SK-N-SH (cell line): ENCODE results near the gene SGSM2.
A peak's percentile ranks its signal among the peaks of the same experiment; 100 is the strongest.

ENCODE experiments used
- CHD2 ChIP-seq: fragments of 150-350 bp; IDR thresholded peaks from 2 replicates; pipeline ENCODE4 v1.6.1; 2018; ENCODE audit warnings: low read length; ENCODE audit not compliant: partially characterized antibody
- EP300 ChIP-seq, 2 experiments: IDR thresholded peaks; 2 replicates each; pipeline versions ENCODE4 v1.4.0 to v1.6.1; 2012; ENCODE audit warnings: borderline replicate concordance in 1 of 2, low read depth in 1 of 2, low read length in 1 of 2
- JUND ChIP-seq: IDR thresholded peaks from 2 replicates; pipeline ENCODE4 v1.4.0; 2012
- NRF1 ChIP-seq: IDR thresholded peaks from 2 replicates; pipeline ENCODE4 v1.6.1; 2012; ENCODE audit warnings: low read depth, mild to moderate bottlenecking, low read length
- POLR2AphosphoS5 ChIP-seq: IDR thresholded peaks from 2 replicates; pipeline ENCODE4 v1.6.1; 2012; ENCODE audit warnings: low read depth, low read length
- REST ChIP-seq: IDR thresholded peaks from 2 replicates; pipeline ENCODE4 v1.6.1; 2012; ENCODE audit warnings: mild to moderate bottlenecking, low read depth, low read length, moderate library complexity
- RFX5 ChIP-seq: IDR thresholded peaks from 2 replicates; pipeline ENCODE4 v1.6.1; 2012; ENCODE audit warnings: mild to moderate bottlenecking, improper control_type of control experiment, low read length
- SIN3A ChIP-seq: IDR thresholded peaks from 2 replicates; pipeline ENCODE4 v1.6.1; 2012; ENCODE audit warnings: low read depth, mild to moderate bottlenecking, low read length, moderate library complexity, borderline replicate concordance
- SMC3 ChIP-seq: IDR thresholded peaks from 2 replicates; pipeline ENCODE4 v1.6.1; 2012; ENCODE audit warnings: low read depth, low read length, improper control_type of control experiment
- TCF12 ChIP-seq: IDR thresholded peaks from 2 replicates; pipeline ENCODE4 v1.4.0; 2012
- TF ChIP-seq, protein P1 (sequence below): fragments of 200-600 bp; sonication (generic); IDR thresholded peaks from 2 replicates; pipeline ENCODE4 v1.6.1; 2017; ENCODE audit warnings: antibody characterized with exemption, mild to moderate bottlenecking, moderate library complexity
- TF ChIP-seq, protein P2 (sequence below): IDR thresholded peaks from 2 replicates; pipeline ENCODE4 v1.4.0; 2012; ENCODE audit warnings: low read depth
- TF ChIP-seq, protein P3 (sequence below): IDR thresholded peaks from 2 replicates; pipeline ENCODE4 v1.4.0; 2012; ENCODE audit warnings: low read depth, borderline replicate concordance

- TF ChIP-seq POLR2AphosphoS5 (no peak; the same call in 1 of the 2 replicates), REST (no peak), TCF12 (no peak), EP300 (IDR thresholded peaks at IDR 0.05; ENCODE audit: borderline replicate concordance in 1 of 2, low read depth in 1 of 2, low read length in 1 of 2) (peak in 1 of 2 experiments; percentile 14; a peak in 1 of 4 replicates), NRF1 (peak; percentile 32; the same call in 1 of the 2 replicates), SIN3A (no peak; the same call in 1 of the 2 replicates), SMC3 (no peak), RFX5 (no peak), CHD2 (no peak), JUND (no peak; the same call in 1 of the 2 replicates)
- TF ChIP-seq, protein P1, sequence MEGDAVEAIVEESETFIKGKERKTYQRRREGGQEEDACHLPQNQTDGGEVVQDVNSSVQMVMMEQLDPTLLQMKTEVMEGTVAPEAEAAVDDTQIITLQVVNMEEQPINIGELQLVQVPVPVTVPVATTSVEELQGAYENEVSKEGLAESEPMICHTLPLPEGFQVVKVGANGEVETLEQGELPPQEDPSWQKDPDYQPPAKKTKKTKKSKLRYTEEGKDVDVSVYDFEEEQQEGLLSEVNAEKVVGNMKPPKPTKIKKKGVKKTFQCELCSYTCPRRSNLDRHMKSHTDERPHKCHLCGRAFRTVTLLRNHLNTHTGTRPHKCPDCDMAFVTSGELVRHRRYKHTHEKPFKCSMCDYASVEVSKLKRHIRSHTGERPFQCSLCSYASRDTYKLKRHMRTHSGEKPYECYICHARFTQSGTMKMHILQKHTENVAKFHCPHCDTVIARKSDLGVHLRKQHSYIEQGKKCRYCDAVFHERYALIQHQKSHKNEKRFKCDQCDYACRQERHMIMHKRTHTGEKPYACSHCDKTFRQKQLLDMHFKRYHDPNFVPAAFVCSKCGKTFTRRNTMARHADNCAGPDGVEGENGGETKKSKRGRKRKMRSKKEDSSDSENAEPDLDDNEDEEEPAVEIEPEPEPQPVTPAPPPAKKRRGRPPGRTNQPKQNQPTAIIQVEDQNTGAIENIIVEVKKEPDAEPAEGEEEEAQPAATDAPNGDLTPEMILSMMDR = no peak
- TF ChIP-seq, protein P2, sequence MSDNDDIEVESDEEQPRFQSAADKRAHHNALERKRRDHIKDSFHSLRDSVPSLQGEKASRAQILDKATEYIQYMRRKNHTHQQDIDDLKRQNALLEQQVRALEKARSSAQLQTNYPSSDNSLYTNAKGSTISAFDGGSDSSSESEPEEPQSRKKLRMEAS = no peak; the same call in 1 of the 2 replicates
- TF ChIP-seq, protein P3, sequence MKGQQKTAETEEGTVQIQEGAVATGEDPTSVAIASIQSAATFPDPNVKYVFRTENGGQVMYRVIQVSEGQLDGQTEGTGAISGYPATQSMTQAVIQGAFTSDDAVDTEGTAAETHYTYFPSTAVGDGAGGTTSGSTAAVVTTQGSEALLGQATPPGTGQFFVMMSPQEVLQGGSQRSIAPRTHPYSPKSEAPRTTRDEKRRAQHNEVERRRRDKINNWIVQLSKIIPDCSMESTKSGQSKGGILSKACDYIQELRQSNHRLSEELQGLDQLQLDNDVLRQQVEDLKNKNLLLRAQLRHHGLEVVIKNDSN = no peak
Observed at GRCh38 chr17:2398655-2399571, 61.6 kb downstream of the SGSM2 start.
